Myocyte (in vitro differentiated cells): Measurements from ENCODE around the gene KCTD14. TPM values are rescaled to one million over a fixed set of nuclear protein-coding genes. Genes with fewer than 3 reads are reported as not detected.
"Not testable (repeated sequence)": the region's sequence is repeated elsewhere in the genome, so short reads cannot be mapped to it uniquely, and the experiment has no call there.

ENCODE experiments used
- DNase-seq: peaks from one replicate; pipeline ENCODE4 v3.0.0-alpha.2; 2012; ENCODE audit warnings: low read depth
- total RNA-seq: library from RNA; depleted of rRNA; stranded (reverse); fragments of >200 nt; gene quantifications from 2 replicates; pipeline ENCODE4 v1.2.3, GENCODE V29; 2014

The KCTD14 gene
- total RNA-seq, 1 donor from 2014 or later: 0.35 TPM

DNA sequence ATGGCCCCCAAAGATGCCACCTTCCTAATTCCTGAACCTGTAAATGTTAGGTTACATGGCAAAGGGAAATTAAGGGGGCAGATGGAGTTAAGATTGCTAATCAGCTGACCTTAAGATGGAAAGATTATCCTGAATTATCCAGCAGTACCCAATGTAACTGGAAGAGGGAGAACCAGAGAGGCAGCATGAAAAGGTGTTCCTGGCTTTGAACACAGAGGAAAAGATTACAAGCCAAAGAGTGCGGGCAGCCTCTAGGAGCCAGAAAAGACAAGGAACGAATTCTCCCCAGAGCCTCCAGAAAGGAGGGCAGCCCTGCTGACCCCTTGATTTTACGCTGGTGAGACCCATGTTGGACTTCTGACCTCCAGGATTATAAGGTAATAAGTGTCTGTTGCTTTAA is 25.5 kb upstream of the KCTD14 start:
- no peak for DNase-seq

DNA sequence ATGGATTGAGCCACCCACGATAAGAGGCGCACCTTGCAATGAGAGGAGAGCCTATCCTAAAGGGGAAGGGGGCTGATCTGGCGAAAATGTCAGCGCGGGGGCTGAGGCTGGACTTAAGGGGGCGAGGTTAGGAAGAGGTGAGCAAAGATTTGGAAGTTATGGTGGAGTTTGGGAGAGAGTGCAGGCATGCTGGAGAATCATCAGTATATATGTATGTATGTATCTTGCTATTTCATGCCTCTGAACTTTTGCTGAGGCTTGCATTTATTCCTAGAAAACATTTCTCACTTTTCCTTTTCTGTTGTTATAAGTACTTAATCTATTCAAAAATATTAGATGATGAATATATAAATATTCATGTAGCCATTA is 23.4 kb upstream of the KCTD14 start:
- DNase-seq: no peak

DNA sequence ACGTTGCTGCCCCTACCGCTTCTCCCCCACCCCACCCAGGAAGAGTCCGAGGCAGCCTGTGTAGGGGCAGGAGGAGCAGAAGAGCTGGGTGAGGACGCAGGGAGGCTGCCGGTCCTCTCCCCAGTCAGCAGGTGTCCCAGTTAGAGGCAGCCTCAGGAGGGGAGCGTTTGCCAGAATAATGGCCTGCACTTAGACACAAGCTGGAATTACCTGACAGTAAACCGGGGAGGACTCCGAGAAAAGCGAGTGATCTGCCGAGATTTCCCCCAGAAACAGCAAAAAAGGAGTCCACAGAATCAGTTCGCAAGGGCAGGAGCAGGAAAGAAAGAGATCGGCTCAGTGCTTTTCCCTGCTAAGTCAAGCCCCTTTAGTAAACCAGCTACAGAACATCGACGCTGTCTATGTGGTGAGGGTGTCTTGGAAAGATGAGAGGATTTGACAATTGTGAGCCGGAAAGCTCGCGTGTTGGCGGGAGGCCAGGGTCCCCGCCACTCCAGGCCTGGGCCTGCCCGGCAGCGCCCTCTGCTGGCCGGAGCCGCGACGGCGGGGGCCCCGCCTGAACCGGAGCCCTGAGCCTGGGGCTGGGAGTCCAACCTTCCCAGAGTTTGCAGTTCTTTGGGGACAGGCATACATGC is 22.9 kb upstream of the KCTD14 start:
- peak; percentile 83 for DNase-seq

DNA sequence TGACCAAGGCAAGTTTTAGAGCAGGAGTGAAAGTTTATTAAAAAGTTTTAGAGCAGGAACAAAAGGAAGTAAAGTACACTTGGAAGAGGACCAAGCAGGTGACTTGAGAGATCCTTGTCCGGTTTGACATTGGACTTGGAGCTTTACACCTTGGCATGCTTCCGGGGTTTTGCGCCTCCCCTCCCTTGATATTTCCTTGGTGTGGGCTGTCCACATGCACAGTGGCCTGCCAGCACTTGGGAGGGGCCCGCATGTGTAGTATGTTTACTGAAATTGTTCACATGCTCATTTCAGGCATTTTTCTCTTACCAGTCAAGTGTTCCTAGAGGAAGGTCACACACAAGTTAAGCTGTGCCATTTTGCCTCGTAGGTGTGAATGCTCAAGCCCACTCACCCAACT is 21.6 kb upstream of the KCTD14 start:
- no peak for DNase-seq

DNA sequence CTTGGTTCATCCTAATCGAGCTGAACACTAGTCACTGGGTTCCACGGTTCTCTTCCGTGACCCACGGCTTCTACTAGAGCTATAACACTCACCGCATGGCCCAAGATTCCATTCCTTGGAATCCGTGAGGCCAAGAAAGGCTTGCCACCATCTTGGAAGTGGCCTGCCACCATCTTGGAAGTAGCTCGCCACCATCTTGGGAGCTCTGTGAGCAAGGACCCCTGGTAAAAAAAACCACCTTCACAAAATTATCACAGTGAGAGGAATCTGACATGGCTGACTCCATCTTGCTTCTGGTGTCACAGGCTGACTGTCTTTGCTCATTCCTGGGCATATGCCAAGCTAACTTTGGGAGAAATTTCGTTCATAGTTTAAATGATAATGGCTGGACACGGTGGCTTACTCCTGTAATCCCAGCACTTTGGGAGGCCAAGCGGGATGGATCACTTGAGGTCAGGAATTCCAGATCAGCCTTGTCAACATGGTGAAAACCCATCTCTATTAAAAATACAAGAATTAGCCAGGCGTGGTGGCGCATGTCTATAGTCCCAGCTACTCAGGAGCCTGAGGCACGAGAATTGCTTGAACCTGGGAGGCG is 18.9 kb upstream of the KCTD14 start:
- no peak for DNase-seq

DNA sequence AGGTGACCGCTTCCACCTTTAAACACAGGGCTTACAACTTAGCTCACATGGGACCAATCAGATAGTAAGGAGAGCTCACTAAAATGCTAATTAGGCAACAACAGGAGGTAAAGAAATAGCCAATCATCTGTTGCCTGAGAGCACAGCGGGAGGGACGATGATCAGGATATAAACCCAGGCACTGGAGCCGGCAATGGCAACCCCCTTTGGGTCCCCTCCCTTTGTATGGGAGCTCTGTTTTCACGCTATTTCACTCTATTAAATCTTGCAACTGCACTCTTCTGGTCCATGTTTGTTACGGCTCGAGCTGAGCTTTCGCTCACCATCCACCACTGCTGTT is 18.3 kb upstream of the KCTD14 start:
- not testable (repeated sequence) for DNase-seq

DNA sequence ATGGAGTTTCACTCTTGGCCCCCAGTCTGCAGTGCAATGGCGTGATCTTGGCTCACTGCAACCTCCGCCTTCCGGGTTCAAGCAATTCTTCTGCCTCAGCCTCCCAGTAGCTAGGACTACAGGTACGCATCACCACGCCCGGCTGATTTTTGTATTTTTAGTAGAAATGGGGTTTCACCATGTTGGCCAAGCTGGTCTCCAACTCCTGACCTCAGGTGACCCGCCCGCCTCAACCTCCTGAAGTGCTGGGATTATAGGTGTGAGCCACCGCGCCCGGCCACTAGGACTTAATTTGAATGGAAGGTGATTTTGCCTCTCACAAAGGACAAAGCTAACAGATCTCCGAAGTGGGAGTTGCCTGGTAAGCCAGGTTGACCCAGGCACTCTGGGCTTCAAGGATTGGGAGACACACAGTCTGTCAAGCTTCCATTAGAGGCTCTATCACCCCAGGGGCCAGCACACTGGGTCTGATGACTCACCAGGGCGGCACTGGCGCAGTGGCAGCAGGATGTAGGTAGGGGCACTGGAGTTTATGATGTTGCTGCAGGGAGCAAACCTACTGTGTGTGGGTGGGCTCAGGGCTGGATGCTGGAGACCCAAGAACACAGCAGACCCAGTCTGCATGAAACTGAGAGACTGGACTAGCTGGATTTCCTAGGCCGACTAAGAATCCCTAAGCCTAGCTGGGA is 17.8 kb upstream of the KCTD14 start:
- no peak for DNase-seq

DNA sequence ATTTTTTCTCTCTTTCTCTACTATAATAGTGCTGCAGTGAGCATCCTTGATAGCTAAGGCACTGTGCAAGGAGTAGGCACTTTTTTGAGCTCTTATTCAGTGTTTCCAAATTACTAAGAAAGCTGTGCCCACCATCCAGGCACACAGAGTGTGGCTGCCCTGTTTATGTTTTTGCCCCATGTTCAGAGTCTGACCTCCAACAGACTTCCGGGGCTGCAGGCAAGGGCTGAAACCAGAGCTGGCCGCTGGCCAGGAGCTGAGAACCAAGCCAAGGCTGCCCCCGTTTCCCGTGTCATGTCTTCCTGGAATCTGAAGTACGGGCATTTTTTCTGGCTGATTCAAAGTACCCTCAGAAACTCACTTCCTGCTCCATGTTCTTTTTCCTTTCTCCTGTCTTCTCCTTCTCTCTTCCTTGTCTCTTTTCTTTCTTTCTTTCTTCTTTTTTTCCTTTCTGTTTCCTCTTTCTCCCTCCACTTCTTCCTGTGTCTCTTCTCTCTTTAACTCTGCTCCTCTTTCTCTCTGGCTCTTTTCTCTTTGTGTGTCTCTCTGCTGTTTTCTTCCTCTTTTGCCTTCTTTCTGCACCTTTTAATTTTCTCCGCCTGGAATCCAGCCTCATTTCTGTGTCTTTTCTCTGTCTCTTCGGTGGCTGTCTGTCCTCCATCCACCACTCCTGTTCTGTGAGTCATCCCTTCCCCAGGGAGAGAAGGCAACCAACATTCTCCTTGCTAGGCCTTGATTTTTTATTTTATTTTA is 17.0 kb upstream of the KCTD14 start:
- peak; percentile 83 for DNase-seq

DNA sequence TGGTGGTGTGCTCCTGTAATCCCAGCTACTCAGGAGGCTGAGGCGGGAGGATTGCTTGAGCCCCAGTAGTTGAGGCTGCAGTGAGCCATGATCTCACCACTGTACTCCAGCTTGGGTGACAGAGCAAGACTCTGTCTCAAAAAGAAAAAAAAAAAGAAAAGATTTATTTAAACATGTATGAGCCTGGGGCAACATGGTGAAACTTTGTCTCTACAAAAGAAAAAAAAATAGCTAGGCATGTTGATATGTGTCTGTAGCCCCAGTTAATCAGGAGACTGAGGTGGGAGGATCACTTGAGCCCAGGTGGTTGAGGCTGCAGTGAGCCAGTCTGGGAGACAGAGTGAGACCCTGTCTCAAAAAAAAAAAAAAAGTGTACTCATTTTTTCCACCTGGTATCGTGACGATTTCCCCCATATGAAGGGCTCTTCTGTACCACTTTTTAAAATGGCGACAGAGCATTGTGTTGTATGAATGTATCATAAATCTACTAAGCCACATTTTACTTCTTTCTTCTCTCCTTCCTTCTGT is 16.4 kb upstream of the KCTD14 start:
- DNase-seq: no peak

DNA sequence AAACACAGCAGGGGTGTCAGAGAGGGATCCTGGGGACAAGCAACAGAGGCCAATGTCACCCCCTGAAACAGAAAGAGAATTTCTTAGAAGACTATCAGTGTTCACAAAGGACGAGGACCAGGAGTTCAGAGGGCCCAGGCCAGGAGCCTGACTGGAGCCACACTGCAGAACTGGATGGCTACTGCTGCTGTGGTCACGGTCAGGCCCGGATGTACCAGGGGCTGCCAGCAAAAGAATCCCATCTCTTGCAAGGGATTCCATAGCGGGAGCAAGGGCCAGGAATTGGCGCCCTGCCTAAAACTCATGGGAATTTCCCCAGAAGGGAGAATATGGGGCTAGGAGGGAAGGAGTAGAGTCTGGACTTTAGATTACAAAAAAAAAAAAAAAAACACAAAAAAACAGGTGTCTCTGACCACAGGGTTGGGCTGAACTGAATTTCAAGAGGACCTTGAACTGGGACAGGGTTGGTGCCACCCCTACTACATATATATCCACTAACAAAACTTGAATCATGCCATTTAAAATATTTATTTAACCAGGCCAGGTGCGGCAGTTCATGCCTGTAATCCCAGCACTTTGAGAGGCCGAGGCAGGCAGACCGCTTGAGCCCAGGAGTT is 15.7 kb upstream of the KCTD14 start:
- DNase-seq: peak; percentile 81

DNA sequence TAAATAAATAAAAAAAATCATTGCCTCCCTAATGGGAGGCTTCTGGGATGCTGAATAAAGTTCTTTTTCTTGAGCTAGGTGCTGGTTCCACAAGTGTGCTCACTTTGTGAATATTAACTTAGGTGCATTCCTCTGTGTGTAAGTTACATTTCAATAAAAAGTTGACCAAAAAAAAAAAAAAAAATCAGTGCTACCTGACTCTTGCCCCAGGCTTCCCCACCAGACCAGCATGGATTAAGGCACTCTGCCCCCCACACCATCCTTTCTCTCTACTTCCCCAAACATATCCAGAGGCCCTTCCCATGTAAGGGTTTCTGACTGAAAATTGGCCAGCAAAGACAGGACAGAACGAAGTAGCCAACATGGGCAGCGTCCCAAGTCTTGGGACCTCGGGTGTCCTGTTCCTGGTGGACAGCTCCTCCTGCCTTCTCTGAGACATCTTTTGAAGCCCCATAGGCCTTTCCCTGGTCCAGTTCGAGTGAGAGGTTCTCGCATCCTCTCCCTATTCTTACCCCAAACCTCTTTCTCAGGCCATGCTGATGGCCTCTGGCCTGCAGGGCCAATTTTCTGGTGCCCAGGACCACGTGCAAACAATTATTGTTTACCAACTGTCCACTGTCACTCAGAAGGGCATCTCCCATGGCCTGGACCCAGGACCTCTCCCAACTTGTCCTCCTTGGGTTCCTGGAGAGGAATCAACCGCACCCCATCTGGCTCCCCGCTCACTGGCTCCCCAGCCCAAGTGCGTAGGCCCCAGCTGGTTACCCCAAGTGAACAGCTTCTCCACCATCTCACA is 14.9 kb upstream of the KCTD14 start:
- no peak for DNase-seq

DNA sequence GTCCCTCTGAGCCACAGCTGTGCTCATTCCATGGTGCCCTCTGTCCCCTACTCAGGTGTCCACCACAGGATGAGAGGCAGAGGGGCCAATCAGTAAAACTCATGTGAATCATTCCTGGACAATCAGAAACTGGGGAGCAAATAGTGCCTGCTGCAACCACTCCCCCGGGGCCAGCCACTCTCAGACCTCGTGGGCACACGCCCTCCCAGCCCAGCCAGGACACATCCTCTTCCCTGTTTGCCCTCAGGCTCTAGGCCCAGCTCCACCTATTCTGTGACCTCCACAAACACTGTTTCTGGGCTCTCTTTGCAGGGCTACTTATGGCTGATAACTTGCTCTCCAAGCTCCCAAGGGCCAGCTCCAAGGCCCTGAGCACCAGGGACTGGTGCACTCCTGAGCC is 14.0 kb upstream of the KCTD14 start:
- DNase-seq: peak; percentile 28

DNA sequence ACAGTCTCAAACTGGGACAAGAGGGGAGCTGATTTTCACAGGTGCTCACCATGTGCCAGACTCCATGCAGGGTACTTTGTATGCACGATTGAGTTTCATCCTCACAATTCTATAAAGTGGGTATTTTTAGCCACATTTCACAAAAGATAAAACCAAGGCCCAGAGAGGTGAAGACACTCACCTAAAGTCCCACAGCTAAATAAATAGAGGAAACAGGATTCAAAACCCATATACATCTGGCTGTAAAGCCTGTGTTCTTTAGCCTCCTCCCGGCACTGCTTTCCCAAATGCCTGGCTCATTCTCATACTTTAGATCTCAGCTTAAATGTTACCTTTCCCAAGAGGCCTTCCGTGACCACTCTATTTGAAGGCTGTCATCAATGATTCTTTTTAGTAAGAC is 13.2 kb upstream of the KCTD14 start:
- no peak for DNase-seq

DNA sequence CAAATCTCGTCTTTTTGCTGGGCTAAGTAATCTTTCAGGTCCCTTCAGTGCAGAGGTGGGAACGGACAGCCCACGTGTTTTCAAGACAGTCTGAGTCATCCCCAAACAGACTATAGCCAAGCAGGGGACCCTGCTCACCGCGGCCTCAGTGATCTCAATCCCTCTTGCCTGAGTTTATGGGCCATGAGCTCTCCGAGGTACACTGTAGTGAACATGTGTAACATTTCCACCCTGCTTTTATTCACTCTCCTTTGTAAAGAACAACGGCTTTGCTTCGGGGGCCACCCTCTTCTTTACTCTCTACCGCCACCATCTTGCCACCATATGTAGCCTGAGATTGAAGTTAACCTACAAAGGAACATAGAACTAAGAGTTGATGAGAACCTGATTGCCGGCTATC is 11.5 kb upstream of the KCTD14 start:
- DNase-seq: no peak

DNA sequence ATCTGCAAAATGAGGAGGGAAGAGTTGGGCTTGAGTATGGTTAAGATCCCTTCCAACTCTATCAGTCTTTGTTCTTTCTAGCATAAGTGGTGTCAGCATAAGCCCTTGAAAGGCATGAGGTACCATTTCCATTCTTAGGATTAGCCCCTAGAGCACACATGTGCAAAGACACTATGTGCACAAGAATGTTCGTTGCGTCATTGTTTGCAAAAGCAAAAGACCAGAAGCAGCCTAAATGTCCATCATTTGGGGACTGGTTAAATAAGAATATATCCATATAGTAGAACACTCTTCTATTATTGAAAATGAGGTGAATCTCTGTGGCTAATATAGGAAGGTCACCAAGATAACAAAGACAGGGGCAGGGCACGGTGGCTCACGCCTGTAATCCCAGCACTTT is 10.0 kb upstream of the KCTD14 start:
- no peak for DNase-seq

DNA sequence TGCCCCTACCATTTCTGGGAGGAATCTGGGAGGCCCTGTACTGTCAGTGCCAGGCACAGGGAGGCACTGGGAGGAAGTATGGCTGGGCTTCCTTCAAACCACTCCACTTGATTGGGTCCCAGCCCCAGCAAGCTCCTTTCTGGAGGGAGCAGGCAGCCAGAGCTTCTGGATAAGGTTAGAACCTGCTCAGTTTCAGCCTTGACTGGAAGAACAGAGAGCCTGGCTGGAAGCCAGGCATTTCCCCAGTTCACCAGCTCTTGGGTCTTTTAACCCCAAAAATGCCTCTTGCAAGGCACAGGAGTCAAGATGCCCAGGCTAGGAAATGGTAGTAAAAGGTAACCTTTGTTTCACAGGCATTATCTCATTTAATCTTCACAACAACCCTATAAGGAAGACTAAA is 9.0 kb upstream of the KCTD14 start:
- no peak for DNase-seq

DNA sequence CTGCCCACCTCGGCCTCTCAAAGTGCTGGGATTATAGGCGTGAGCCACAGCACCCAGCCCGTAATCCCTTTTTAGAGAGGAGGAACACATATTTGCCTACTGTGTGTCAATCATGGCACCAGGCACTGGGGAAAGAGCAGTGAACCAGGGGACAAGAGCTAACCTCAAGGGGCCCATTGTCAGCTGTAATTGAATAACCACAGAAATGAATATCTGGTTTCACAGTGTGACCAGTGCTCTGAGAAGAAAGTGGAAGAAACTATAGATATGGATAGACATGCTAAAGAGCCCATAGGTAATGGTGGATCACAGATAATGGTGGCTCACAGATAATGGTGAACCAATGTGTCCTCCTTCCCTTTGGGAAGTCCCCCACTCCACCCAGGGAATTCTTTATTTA is 8.6 kb upstream of the KCTD14 start:
- peak; percentile 48 for DNase-seq

DNA sequence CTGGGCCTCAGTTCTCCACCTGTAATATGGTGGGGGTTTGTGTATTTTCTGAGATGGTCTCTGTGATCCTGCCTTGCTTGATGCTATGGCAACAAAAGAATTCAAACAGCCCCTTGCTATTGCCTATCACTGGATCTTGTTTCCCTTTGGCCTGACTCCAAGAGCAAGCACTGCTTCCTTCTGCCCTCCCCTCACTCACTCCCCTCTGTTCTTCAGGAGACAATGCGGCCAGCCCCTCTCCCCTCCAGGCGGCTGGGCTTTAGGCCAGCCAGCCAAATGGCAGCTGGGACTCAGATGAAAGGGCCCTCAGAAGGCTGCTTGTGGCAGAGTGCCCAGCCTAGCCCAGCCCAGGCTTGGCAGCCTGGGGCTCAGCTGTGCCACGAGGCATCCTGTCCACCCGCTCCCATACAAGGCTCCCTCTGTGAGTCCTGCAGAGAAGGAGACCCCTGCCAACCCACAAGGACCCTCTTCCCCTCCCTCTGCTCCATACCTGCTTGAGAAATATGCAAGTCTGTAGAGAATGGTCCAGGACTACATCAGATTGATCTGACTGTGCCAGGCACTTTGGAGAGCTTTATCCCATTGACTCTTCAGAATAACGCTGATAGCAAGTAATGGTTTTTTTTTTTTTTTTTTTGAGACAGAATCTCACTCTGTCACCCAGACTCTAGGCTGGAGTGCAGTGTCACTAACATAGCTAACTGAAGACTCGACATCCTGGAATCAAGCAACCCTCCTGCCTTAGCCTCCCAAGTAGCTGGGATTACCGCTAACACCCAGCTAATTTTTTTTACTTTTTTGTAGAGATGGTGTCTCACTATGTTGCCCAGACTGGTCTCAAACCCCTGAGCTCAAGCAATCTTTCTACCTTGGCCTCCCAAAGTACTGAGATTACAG is 7.6 kb upstream of the KCTD14 start:
- peak; percentile 97 for DNase-seq

DNA sequence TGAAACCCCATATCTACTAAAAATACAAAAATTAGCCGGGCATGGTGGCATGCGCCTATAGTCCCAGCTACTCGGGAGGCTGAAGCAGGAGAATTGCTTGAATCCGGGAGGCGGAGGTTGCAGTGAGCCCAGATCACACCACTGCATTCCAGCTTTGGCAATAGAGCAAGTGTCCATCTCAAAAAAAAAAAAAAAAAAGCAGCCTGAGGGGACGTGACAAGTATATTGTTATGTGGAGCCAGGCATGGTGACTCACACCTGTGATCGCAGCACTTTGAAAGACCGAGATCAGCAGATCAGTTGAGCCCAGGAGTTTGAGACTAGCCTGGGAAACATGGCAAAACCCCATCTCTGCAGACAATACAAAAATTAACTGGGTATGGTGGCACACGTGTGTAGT is 5.3 kb upstream of the KCTD14 start:
- DNase-seq: not testable (repeated sequence)

DNA sequence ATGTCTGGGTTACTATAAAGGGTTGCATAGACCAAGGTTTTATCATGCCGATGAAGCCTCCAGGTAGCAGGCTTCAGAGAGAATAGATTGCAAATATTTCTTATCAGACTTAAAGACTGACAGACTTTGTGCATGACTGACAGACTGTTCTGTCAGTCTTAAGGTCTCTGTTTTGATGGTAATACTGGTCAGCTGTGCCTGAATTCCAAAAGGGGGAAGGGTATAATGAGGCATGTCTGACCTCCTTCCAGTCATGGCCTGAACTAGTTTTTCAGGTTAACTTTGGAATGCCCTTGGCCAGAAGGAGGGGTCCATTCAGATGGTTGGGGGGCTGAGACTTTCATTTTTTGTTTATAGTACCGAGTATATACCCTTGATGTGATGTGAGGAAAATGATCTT is 4.7 kb upstream of the KCTD14 start:
- no peak for DNase-seq
